ENCODE measurements around the gene DHRS2.

The DHRS2 gene

GRCh38 chr14:23618415-23618988, 17.7 kb upstream of the DHRS2 start:
- H3K4me1 ChIP-seq (ENCODE audit: low read length), result no peaks in the 10 kb centered on the region
- H3K4me2 ChIP-seq (ENCODE audit: low read length), result no peak overlapping the region
- TF ChIP-seq, protein P1, sequence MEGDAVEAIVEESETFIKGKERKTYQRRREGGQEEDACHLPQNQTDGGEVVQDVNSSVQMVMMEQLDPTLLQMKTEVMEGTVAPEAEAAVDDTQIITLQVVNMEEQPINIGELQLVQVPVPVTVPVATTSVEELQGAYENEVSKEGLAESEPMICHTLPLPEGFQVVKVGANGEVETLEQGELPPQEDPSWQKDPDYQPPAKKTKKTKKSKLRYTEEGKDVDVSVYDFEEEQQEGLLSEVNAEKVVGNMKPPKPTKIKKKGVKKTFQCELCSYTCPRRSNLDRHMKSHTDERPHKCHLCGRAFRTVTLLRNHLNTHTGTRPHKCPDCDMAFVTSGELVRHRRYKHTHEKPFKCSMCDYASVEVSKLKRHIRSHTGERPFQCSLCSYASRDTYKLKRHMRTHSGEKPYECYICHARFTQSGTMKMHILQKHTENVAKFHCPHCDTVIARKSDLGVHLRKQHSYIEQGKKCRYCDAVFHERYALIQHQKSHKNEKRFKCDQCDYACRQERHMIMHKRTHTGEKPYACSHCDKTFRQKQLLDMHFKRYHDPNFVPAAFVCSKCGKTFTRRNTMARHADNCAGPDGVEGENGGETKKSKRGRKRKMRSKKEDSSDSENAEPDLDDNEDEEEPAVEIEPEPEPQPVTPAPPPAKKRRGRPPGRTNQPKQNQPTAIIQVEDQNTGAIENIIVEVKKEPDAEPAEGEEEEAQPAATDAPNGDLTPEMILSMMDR (IDR thresholded peaks at IDR 0.05; ENCODE audit: low read depth, low read length), result no peak
- TF ChIP-seq EZH2phosphoT487 (IDR thresholded peaks at IDR 0.05; ENCODE audit: low read depth), result no peak

GRCh38 chr14:23620177-23620702, 15.9 kb upstream of the DHRS2 start:
- Histone ChIP-seq H3K27me3 (ENCODE audit: low read depth, low read length) (peaks cover 7% of the 10 kb centered on the region; the same call in 1 of the 2 replicates), H4K20me1 (ENCODE audit: insufficient read depth, low read length) (no peaks in the 10 kb centered on the region), H3K9ac (ENCODE audit: low read length) (no peak overlapping the region), H3K4me3 (ENCODE audit: low read length) (no peak overlapping the region), H3K9me3 (ENCODE audit: insufficient read depth, low read length) (peaks cover 13% of the 10 kb centered on the region; the same call in 1 of the 2 replicates), H2AFZ (ENCODE audit: low read depth, low read length) (no peak overlapping the region), H3K79me2 (ENCODE audit: low read length) (no peaks in the 10 kb centered on the region), H3K4me1 (ENCODE audit: low read length) (no peaks in the 10 kb centered on the region), H3K27ac (ENCODE audit: low read length) (no peak overlapping the region), H3K36me3 (replicated peaks; ENCODE audit: low read depth, low read length) (no peaks in the 10 kb centered on the region), H3K4me2 (ENCODE audit: low read length) (no peak overlapping the region)
- TF ChIP-seq, protein P1 (IDR thresholded peaks at IDR 0.05; ENCODE audit: low read depth, low read length), result no peak
- no peak for TF ChIP-seq EZH2phosphoT487 (IDR thresholded peaks at IDR 0.05; ENCODE audit: low read depth)

More at GRCh38 chr14:23618415-23618988, 17.7 kb upstream of the DHRS2 start:
- no peaks in the 10 kb centered on the region for H3K79me2 ChIP-seq (ENCODE audit: low read length)
- no peaks in the 10 kb centered on the region for H4K20me1 ChIP-seq (ENCODE audit: insufficient read depth, low read length)
- H3K36me3 ChIP-seq (replicated peaks; ENCODE audit: low read depth, low read length), result no peaks in the 10 kb centered on the region
- H3K27me3 ChIP-seq (ENCODE audit: low read depth, low read length), result peaks cover 10% of the 10 kb centered on the region; the same call in 1 of the 2 replicates
- H3K4me3 ChIP-seq (ENCODE audit: low read length), result no peak overlapping the region
- H3K9me3 ChIP-seq (ENCODE audit: insufficient read depth, low read length), result 0 out of 2 replicates have a peak, but pooled peaks cover 2% of the 10 kb centered on the region
- no peak overlapping the region for H3K9ac ChIP-seq (ENCODE audit: low read length)
- H2AFZ ChIP-seq (ENCODE audit: low read depth, low read length), result no peak overlapping the region
- no peak overlapping the region for H3K27ac ChIP-seq (ENCODE audit: low read length)

DNA sequence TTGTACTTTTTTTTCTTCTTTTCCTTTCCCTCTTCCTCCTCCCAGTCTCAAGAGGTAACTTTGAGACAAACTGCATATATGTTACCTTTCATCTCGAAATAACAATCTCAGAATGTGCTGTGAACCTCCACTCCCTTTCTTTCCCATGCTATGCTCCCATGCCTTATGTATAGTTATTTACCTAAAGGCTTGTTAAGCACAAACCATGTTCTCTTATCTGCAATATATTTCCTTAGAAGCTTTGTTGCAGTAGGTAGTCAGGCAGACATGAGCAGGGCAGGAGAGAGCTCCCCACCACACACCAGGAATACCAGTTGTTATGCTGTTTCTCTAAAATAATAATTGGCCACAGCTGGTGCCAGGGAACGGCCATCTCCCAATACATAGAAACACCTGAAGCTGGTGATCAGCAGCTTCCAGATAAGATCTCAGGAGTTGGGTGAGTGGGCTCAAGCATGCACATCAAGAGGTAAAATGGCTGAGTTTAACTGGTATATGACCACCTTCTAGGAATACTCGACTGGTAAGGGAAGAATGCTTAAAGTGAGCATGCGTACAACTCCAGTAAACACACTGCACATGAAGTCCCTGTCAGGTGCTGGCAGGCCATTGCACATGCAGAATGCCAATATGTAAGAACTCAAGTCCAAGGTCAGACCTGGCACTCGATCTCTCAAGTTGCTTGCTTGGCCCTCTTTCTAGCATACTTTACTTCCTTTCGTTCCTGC, 14.8 kb upstream of the DHRS2 start:
- TF ChIP-seq, protein P1 (IDR thresholded peaks at IDR 0.05; ENCODE audit: low read depth, low read length), result no peak
- no peak for TF ChIP-seq EZH2phosphoT487 (IDR thresholded peaks at IDR 0.05; ENCODE audit: low read depth)
- H3K79me2 ChIP-seq (ENCODE audit: low read length), result no peaks in the 10 kb centered on the region
- H3K4me2 ChIP-seq (ENCODE audit: low read length), result no peak overlapping the region
- no peaks in the 10 kb centered on the region for H3K4me1 ChIP-seq (ENCODE audit: low read length)
- H3K36me3 ChIP-seq (replicated peaks; ENCODE audit: low read depth, low read length), result no peaks in the 10 kb centered on the region
- no peak overlapping the region for H3K27ac ChIP-seq (ENCODE audit: low read length)
- H4K20me1 ChIP-seq (ENCODE audit: insufficient read depth, low read length), result no peaks in the 10 kb centered on the region
- no peak overlapping the region for H3K4me3 ChIP-seq (ENCODE audit: low read length)
- H3K27me3 ChIP-seq (ENCODE audit: low read depth, low read length), result peaks cover 7% of the 10 kb centered on the region; the same call in 1 of the 2 replicates
- no peak overlapping the region for H3K9ac ChIP-seq (ENCODE audit: low read length)
- H3K9me3 ChIP-seq (ENCODE audit: insufficient read depth, low read length), result peaks cover 25% of the 10 kb centered on the region
- no peak overlapping the region for H2AFZ ChIP-seq (ENCODE audit: low read depth, low read length)

Data from OCI-LY3 (cell line).